HPDE6-E6E7 (cell line): ENCODE results near the gene RMI1.
"Not testable (repeated sequence)": the region's sequence is repeated elsewhere in the genome, so short reads cannot be mapped to it uniquely, and the experiment has no call there.

ENCODE experiments used
- DNase-seq: peaks from one replicate; pipeline ENCODE4 v3.0.0; 2011; ENCODE audit warnings: missing footprints; ENCODE audit errors: extremely low spot score

RMI1 gene

GRCh38 chr9:83980395-83981125 lies at the start of gene RMI1:
Gene RMI1 (plus strand): TSS chr9:83980805. CDS start chr9:84000987, 20,182 bp downstream.
- peak; percentile 86 for DNase-seq

- DNase-seq: no peak
These were observed 49.7 kb upstream of the RMI1 start for GRCh38 chr9:83930881-83931280.

GRCh38 chr9:83932011-83932410 lies 48.6 kb upstream of the RMI1 start:
- no peak for DNase-seq

- DNase-seq: no peak
These were observed 47.8 kb upstream of the RMI1 start for GRCh38 chr9:83932851-83933250.

- DNase-seq: no peak
These were observed 46.8 kb upstream of the RMI1 start for GRCh38 chr9:83933790-83934189.

- peak; percentile 76 for DNase-seq
These were observed 45.9 kb upstream of the RMI1 start for GRCh38 chr9:83934569-83935275.

- no peak for DNase-seq
These were observed 45.2 kb upstream of the RMI1 start for GRCh38 chr9:83935276-83935935.

GRCh38 chr9:83936523-83936922 lies 44.1 kb upstream of the RMI1 start:
- no peak for DNase-seq

- peak; percentile 28 for DNase-seq
These were observed 42.6 kb upstream of the RMI1 start for GRCh38 chr9:83937861-83938455.

GRCh38 chr9:83940590-83941303 lies 39.9 kb upstream of the RMI1 start:
- no peak for DNase-seq

GRCh38 chr9:83948096-83948495 lies 32.5 kb upstream of the RMI1 start:
- DNase-seq: not testable (repeated sequence)

GRCh38 chr9:83956086-83956435 lies 24.5 kb upstream of the RMI1 start:
- no peak for DNase-seq

GRCh38 chr9:83956436-83957247 lies 24.0 kb upstream of the RMI1 start:
- no peak for DNase-seq

GRCh38 chr9:83957248-83957513 lies 23.4 kb upstream of the RMI1 start:
- no peak for DNase-seq

GRCh38 chr9:83959061-83959460 lies 21.5 kb upstream of the RMI1 start:
- DNase-seq: no peak

GRCh38 chr9:83960991-83961390 lies 19.6 kb upstream of the RMI1 start:
- no peak for DNase-seq

- no peak for DNase-seq
These were observed 18.4 kb upstream of the RMI1 start for GRCh38 chr9:83962165-83962564.

- DNase-seq: no peak
These were observed 15.6 kb upstream of the RMI1 start for GRCh38 chr9:83964973-83965349.

- no peak for DNase-seq
These were observed 15.0 kb upstream of the RMI1 start for GRCh38 chr9:83965350-83966208.

- no peak for DNase-seq
These were observed 14.4 kb upstream of the RMI1 start for GRCh38 chr9:83966209-83966582.
